CD4-positive, alpha-beta T cell treated with Interleukin-15 for 1 hour (primary cell): ENCODE data around the gene RDH5.

Experiments
- DNase-seq: peaks from one replicate; pipeline ENCODE4 v3.0.0-alpha.2; 2020

Gene RDH5

GRCh38 chr12:55696796-55697462 lies 23.3 kb upstream of the RDH5 start:
- DNase-seq = no peak

DNA sequence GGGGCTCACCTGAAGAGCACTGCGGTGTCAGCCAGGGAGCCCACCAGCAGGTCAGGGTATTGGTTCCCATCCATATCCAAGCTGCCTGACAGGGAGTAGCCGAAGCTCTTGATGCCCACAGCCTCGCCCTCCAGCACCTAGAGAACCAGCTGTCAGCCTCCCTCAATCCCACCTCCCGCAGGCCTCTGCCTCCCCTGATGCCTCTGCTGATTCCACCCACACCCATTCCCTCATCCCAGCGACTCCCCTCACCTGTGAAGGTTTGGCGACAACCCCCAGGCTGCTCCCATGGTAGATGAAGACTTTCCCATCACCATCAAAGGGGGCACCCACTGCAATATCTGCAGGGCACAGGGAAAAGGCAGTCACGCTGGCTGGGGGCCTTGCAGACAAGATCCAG lies 22.5 kb upstream of the RDH5 start:
- no peak for DNase-seq

- DNase-seq = no peak
Measured at GRCh38 chr12:55698241-55698955, 21.8 kb upstream of the RDH5 start.

DNA sequence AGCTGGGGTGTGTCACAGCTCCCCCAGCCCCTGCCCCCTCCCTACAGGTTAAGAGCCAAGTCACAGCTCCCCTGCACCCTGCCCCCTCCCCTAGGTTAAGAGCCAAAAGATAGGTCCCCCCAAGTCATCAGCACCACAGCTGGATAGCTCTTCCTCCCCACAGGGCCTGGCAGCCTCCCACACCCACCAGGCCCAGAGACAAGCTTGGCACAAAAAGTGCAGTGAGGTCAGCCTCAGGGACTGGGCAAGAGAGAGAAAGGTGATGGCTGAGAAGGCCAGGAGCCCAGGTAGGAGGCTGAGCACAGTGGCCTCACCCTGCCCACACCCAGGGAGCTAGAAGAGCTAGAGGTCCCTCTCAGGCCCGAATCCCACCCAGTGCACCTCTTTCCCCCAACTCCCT lies 21.2 kb upstream of the RDH5 start:
- DNase-seq = no peak

DNA sequence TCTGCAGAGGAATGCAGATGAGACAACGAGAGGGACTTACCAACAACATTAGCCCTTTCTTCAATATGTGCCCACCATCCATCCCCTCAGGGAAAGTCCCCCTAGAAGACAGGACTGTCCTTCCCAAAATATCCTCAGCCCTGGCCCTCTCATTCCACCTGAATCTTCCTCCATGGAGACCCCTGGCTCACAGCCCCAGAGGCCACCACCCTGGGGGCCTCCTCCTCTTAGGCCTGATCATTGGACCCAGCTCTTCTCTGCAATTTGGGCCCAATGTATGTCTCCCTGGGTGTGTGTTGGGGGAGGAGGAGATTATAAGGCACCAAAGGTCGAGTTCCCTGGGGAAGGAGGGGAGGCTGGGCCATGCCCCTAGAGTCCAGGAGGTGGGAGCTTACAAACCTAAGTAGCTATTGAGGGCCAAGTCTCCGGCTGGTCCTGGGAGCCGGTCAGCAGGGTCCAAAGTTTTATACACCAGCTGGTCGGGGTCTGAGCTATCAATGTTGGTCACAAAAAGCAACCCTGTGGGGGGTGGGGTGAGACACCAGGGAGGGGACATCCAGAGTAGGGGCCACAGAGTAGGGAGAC lies 20.6 kb upstream of the RDH5 start:
- DNase-seq = no peak

DNA sequence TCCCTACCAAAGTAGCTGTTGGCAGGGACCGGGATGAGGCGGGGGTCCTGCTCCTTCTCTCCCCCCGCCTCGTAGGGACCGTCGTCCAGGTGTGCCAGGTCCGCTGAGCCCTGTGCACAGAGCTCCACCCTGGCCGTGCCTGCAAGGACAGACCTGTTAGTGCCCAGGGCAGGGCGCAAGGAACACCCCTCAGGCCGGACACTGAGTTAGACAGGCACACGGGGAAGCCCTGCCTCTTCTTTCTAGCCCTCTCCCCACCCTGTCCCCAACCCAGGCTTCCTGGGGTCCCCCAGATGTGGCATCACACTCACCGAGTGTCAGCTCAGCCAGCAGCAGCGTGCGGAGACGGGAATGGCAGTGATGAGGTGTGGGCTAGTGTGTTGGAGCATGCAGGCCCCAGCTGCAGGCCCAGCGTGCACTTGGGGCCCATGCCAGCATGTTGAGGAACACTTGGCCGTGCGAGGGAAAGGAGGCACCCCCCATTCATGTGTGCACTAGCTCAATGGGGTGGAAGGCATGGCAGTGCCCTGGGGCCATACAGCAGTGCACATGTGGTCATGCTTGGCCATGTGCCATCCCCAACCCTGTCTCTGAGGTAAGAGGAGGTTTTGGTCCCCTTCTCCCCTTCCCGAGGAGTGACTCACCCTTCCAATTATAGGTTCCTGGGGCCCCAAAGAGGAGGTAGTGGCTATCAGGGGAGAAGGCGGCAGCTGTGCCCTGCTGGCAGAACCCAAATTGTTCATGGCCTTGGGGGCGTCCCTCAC lies 19.8 kb upstream of the RDH5 start:
- DNase-seq = no peak

DNA sequence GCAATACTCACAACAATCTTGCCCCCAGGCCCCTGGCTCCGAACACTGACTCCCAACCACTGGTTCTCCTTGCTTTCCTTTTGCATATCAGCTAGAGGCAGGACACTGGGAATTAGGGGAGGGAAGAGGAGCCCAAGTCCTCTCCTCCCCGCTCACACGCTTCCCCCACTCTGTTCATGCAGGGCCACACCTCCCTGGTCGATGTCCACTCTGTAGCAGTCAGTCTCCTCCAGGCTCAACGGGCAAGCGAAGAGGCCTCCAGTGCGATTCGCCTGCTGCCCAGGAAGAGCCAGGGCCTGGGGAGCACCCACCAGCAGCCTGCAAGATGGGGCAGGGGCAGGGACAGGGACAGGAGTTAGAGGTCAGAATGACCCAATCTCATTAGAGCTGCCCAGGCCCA lies 17.3 kb upstream of the RDH5 start:
- DNase-seq = no peak

- DNase-seq = no peak
Measured at GRCh38 chr12:55703288-55703687, 16.9 kb upstream of the RDH5 start.

GRCh38 chr12:55703901-55704761 lies 16.1 kb upstream of the RDH5 start:
- no peak for DNase-seq

- no peak for DNase-seq
Measured at GRCh38 chr12:55704824-55705718, 15.1 kb upstream of the RDH5 start.

- no peak for DNase-seq
Measured at GRCh38 chr12:55705782-55706402, 14.3 kb upstream of the RDH5 start.

GRCh38 chr12:55706568-55707218 lies 13.5 kb upstream of the RDH5 start:
- DNase-seq = no peak

DNA sequence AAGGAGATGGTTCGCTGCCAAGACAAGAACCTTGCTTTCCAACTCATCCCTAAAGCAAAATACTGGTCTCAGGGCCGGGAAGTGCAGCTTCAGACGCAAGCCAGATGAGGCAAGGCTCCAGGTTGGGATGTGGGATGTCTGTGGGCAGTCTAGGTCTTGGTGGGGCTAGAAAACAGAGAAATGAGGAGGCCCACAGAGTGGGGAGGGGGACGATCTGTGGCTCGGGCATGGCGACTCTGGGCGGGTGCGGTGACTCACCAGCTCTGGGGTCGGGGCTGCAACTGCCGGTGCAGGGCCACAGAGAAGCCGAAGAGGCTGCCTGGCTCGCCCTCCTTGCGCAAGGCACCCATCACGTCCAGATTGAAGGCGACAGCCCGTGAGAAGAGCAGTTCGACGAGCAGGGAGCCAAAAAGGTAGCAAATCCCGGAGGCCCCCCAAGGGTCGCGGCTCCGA lies 12.9 kb upstream of the RDH5 start:
- DNase-seq = no peak

DNA sequence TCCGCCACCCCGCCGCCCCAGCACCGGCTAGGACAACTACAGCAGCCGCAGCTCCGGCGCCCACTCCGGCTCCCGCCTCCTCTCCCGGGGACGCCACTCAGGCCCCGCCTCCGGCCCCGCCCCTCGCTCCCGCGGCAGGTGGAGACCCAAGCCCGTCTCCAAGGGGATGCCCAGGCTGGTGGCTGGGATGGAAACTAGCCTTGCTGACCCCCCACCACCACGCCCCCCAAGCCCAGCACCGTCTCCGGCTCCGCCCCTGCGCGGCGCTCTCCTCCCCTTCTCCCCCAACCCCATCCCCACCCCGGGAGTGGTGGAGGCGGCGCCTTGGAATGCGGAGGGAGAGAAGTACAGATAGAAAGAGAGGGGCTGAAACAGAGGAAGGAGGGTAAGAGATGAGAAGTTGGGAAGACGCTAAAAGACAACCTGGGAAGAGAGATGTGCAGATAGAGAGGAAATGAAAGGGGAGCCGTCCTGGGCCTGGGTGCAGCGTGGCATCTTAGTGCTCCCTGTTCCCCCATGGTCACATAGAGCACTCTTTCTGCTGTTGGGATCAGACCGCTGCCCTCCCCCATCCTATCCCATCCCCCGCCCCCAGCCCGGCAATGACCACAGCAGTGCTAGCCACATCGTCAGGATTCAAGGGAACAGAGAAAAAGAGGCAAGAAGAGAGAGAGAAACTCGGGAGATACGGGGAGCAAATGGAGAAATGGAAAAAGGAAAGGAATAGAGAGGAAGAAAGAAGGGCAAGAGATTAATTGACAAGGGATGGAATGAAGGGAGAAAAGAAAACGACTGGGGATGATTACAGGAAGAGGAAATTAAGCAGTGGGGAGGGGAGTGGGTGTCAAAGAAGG lies 12.1 kb upstream of the RDH5 start, which contains the start of gene ITGA7:
TSS of gene ITGA7 (minus strand) at position 64 of the 854 bp plus-strand sequence. CDS start 222 bp downstream, outside the sequence.
- DNase-seq = peak; percentile 50

GRCh38 chr12:55708695-55709233 lies 11.4 kb upstream of the RDH5 start:
- no peak for DNase-seq

- no peak for DNase-seq
Measured at GRCh38 chr12:55711786-55712553, 8.2 kb upstream of the RDH5 start.

DNA sequence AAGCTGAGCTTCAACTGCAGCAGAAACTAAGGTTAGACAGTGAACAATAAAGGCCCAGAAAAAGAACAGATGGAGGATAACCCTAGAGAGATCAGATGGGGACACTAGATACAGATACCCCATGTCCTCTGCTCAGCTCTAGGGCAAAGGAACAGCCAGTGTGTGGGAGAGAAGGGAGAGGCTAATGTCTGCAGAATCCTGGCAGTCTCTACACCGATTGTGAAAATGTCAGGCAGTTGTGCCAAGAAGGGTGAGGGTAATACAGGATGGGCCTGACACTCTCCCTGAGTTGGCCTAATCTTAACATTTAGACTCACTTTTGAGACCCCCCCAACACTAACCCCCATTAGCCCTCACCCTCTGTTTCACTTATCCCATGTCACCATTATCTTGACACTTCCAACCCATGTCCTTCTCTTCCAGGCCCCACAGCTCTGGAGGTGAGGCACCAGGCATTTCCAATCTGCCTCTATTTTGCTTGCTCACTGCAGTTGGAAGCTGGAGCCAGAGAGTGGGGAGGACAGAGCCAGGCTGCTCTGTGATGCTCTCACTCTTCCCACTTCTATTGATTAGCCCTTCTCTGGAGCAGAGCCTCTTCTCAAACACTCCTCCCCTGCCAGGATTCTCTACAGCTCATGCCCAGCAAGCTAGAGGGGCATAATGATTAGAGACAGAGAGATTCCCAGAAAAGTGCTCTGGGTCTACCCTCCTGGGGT lies 7.3 kb upstream of the RDH5 start:
- no peak for DNase-seq
